Activated CD4-positive, alpha-beta T cell treated with anti-CD3 and anti-CD28 coated beads, Interleukin-2, amount 50 U/mL, for 1 hour (primary cell): Measurements from ENCODE around the gene OPRD1.

ENCODE experiments used
- DNase-seq: peaks from one replicate; pipeline ENCODE4 v3.0.0-alpha.2; 2020

The OPRD1 gene

GRCh38 chr1:28914228-28915030 is 102.5 kb downstream of the OPRD1 start, which contains the start of gene EPB41:
EPB41 (plus strand) TSS chr1:28914569; CDS start chr1:28987438, 72,869 bp downstream.
- DNase-seq, result peak; percentile 94

GRCh38 chr1:28915031-28915895 is 103.3 kb downstream of the OPRD1 start:
- peak; percentile 37 for DNase-seq

DNA sequence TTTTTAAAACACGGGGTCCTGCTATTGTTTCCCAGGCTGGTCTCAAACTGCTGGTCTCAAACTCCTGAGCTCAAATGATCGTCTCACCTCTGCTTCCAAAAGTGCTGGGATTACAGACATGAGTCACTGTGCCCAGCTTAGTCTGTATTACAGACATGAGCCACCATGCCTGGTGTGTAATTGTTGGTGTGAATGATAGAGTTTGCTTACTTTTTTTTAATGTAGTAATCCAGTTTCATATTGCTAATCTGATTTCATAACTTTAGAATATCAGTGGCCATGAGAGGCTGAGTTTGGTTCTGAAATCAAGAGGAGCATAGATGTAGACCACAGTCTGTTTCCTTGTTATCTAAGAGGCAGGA is 105.8 kb downstream of the OPRD1 start:
- DNase-seq, result no peak
